Karpas-422 (cell line): Measurements from ENCODE around the gene KCND3. TPM values are rescaled to one million over a fixed set of nuclear protein-coding genes. Genes with fewer than 3 reads are reported as not detected.

ENCODE experiments used
- DNase-seq: peaks from one replicate; pipeline ENCODE4 v3.0.0-alpha.2; 2015
- H2AFZ ChIP-seq: fragments of 200-600 bp; sonication (generic); 2 replicates; pipeline ENCODE4 v1.6.1; 2014; ENCODE audit warnings: antibody characterized with exemption, low read length, mixed read lengths
- H3K27ac ChIP-seq: fragments of 200-600 bp; sonication (generic); 2 replicates; pipeline ENCODE4 v1.5.1; 2014; ENCODE audit warnings: mild to moderate bottlenecking, low read length, moderate library complexity
- H3K27me3 ChIP-seq: fragments of 200-600 bp; sonication (generic); 2 replicates; pipeline ENCODE4 v1.6.1; 2014; ENCODE audit warnings: low read length, mixed read lengths
- H3K36me3 ChIP-seq: fragments of 200-600 bp; sonication (generic); 2 replicates; pipeline ENCODE4 v1.6.1; 2014; ENCODE audit warnings: low read length, mixed read lengths; ENCODE audit not compliant: insufficient read depth
- H3K4me1 ChIP-seq: fragments of 200-600 bp; sonication (generic); 2 replicates; pipeline ENCODE4 v1.6.1; 2014; ENCODE audit warnings: mild to moderate bottlenecking, low read length, mixed read lengths
- H3K4me2 ChIP-seq: fragments of 200-600 bp; sonication (generic); 2 replicates; pipeline ENCODE4 v1.6.1; 2014; ENCODE audit warnings: low read length, low read depth, mild to moderate bottlenecking; ENCODE audit not compliant: poor library complexity, severe bottlenecking
- H3K4me3 ChIP-seq: fragments of 200-600 bp; sonication (generic); 2 replicates; pipeline ENCODE4 v1.5.1; 2014; ENCODE audit warnings: mild to moderate bottlenecking, antibody characterized with exemption, low read length, mixed read lengths
- H3K79me2 ChIP-seq: fragments of 200-600 bp; sonication (generic); 2 replicates; pipeline ENCODE4 v1.6.1; 2014; ENCODE audit warnings: mild to moderate bottlenecking, low read length, mixed read lengths
- H3K9ac ChIP-seq: fragments of 200-600 bp; sonication (generic); 2 replicates; pipeline ENCODE4 v1.6.0; 2014; ENCODE audit warnings: low read length
- H3K9me2 ChIP-seq: fragments of 200-600 bp; sonication (generic), shearing (Covaris generic); replicated peaks from 2 replicates; pipeline ENCODE4 v1.6.0; 2014; ENCODE audit warnings: mild to moderate bottlenecking, low read length, moderate library complexity; ENCODE audit not compliant: insufficient read depth
- H3K9me3 ChIP-seq: fragments of 300-700, 200-600 bp; sonication (generic); 2 replicates; pipeline ENCODE4 v1.6.1; 2014; ENCODE audit warnings: low read length, mixed read lengths
- H4K20me1 ChIP-seq: fragments of 200-600 bp; sonication (generic); 2 replicates; pipeline ENCODE4 v1.6.1; 2014; ENCODE audit warnings: mild to moderate bottlenecking, antibody characterized with exemption, low read length, low read depth; ENCODE audit not compliant: insufficient read depth
- total RNA-seq: library from RNA; depleted of rRNA; stranded (reverse); fragments of >200 nt; shearing (Covaris generic); gene quantifications from 2 replicates; pipeline ENCODE4 v1.2.3, GENCODE V29; 2014; ENCODE audit warnings: low replicate concordance

KCND3 gene
- total RNA-seq, 1 experiment from 2014 or later: not detected

DNA sequence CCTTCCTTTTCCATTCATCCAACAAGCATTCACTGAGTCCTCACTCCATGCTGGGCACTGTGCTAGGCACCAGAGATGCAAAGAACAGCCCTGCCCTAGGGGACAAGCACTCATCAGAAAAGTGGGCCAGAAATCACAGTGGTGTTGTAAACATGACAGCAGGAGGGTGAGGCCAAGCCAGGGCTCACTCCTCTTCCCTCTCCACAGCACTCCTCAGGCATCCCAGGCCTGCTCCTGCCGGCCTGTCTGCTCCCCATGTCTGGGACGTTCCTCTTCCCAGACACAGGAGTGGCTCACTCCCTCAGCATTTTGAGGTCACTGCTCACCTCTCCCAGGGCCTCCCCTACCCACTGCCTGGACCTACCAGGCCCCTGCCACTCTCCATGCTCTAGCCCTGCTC is 61.8 kb downstream of the KCND3 start:
- no peaks in the 10 kb centered on the region for H3K4me1 ChIP-seq
- no peaks in the 10 kb centered on the region for H3K36me3 ChIP-seq
- H3K79me2 ChIP-seq: no peaks in the 10 kb centered on the region
- H3K9me2 ChIP-seq: no peaks in the 10 kb centered on the region
- H3K4me3 ChIP-seq: no peak overlapping the region
- no peak for DNase-seq
- no peak overlapping the region for H3K9ac ChIP-seq
- H3K9me3 ChIP-seq: no peaks in the 10 kb centered on the region
- H3K27me3 ChIP-seq: no peaks in the 10 kb centered on the region
- no peak overlapping the region for H3K27ac ChIP-seq
- no peaks in the 10 kb centered on the region for H4K20me1 ChIP-seq
- no peak overlapping the region for H2AFZ ChIP-seq
- H3K4me2 ChIP-seq: no peak overlapping the region

DNA sequence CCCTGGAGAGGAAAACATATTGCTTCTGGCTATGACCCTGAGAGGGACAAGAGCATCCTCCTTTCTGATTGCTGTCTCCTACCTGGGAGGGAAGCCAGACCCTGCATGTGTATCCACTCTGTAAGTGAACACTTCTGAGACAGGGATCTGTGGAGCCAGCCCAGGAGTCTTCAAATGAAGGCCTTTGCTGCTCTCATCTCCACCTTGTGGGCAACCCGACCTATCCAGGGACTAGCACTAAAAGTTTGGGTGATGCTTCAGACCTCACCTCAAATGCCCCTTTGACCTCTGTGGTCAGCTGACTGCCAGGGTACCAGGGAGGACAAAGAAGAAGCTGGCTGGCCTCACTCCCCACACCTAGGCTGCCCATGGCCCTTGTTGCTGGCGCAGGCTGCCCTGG is 64.7 kb downstream of the KCND3 start:
- no peak overlapping the region for H3K27ac ChIP-seq
- H3K9ac ChIP-seq: no peak overlapping the region
- H3K9me2 ChIP-seq: no peaks in the 10 kb centered on the region
- H4K20me1 ChIP-seq: no peaks in the 10 kb centered on the region
- H3K27me3 ChIP-seq: no peaks in the 10 kb centered on the region
- no peaks in the 10 kb centered on the region for H3K9me3 ChIP-seq
- H3K4me1 ChIP-seq: no peaks in the 10 kb centered on the region
- DNase-seq: no peak
- no peaks in the 10 kb centered on the region for H3K36me3 ChIP-seq
- no peak overlapping the region for H3K4me2 ChIP-seq
- H3K4me3 ChIP-seq: no peak overlapping the region
- no peak overlapping the region for H2AFZ ChIP-seq
- no peaks in the 10 kb centered on the region for H3K79me2 ChIP-seq

DNA sequence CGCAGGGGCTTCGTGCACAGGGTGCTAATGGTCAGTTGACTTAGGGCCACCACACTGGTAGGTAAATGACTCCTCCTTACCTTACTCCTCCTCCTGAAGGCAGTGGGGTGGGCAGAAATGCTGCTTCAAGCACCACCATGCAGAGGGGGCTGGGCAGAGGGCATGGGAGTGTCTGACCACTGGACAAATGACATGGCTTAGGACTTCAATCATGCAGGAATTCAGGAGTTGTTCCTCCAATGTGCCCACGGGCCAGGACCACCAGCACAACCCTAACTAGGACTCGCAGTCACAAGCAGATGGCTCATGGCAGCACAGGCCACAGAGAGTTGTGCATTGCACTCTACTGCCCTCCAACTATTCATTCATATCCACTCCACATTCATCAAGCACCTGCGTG is 65.7 kb downstream of the KCND3 start:
- H3K79me2 ChIP-seq: no peaks in the 10 kb centered on the region
- H4K20me1 ChIP-seq: no peaks in the 10 kb centered on the region
- H3K4me2 ChIP-seq: no peak overlapping the region
- no peak overlapping the region for H3K4me3 ChIP-seq
- no peaks in the 10 kb centered on the region for H3K9me3 ChIP-seq
- H3K4me1 ChIP-seq: no peaks in the 10 kb centered on the region
- no peak overlapping the region for H3K9ac ChIP-seq
- H3K27ac ChIP-seq: no peak overlapping the region
- H3K27me3 ChIP-seq: no peaks in the 10 kb centered on the region
- no peak overlapping the region for H2AFZ ChIP-seq
- no peak for DNase-seq
- H3K36me3 ChIP-seq: no peaks in the 10 kb centered on the region
- H3K9me2 ChIP-seq: no peaks in the 10 kb centered on the region

DNA sequence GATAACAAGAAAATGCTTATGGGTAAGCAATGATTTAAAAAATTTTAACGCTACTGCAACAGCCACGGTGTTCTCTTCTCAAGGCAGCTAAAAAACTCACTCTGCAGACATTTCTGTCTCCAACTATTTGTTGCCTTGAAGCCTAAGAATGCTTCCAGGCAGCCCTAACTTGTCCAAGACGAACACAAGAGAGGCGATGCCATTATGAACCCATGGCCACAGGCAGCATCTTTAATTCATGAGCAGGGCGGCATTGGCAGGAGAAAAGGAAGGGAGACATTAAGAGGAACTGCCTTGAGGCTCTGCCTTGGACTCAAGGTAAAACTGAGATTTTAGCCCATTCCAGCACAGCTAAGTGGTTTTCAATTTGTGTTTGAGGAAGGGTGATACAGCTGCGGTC is 67.5 kb downstream of the KCND3 start:
- Histone ChIP-seq H3K36me3 (no peaks in the 10 kb centered on the region), H3K4me1 (no peaks in the 10 kb centered on the region), H3K27me3 (no peaks in the 10 kb centered on the region), H3K4me2 (no peak overlapping the region), H4K20me1 (no peaks in the 10 kb centered on the region), H3K9me3 (no peaks in the 10 kb centered on the region), H3K27ac (no peak overlapping the region), H3K9ac (no peak overlapping the region), H3K79me2 (no peaks in the 10 kb centered on the region), H3K4me3 (no peak overlapping the region), H3K9me2 (no peaks in the 10 kb centered on the region), H2AFZ (no peak overlapping the region)
- no peak for DNase-seq

DNA sequence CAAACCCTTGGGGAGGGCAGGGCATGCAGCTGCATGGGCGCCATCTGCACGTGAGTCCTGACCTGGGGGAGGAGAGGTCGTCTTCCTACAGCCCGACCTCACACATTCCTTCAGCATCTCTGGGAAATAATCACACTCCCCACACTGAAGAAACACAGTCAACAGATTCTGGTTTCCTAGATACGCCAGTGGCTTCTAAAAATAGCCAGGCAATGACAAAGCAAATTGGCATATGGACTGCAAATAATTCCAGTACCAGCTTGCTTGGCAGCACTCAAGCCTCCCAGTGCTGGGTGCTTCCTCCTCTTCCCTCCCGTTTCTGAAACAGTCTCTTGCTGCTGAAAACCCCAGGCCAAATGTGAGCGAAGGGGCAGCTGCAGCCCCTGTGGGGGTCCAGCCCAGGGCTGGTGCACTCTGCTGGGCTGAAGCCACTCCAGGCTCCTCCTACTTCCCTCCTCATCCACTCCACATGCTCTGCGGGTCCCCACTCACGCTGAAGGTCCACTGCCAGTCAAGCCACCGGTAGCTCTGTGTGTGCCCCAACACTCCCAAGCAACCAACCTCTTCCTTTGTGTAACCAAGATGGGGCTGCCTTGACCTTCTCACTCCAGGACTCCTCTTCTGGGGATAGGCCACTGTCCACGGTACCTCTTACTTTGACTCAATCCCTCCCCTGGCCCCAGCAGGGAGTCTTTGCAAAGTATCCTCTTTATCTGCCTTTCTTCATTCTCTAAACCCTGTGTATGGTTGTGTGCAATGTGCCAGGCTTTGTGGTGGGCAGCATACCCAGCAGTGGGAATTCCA is 69.0 kb downstream of the KCND3 start:
- Histone ChIP-seq H3K36me3 (no peaks in the 10 kb centered on the region), H4K20me1 (no peaks in the 10 kb centered on the region), H3K9me3 (no peaks in the 10 kb centered on the region), H3K4me2 (no peak overlapping the region), H2AFZ (no peak overlapping the region), H3K4me1 (no peaks in the 10 kb centered on the region), H3K79me2 (no peaks in the 10 kb centered on the region), H3K27me3 (no peaks in the 10 kb centered on the region), H3K4me3 (no peak overlapping the region), H3K9me2 (no peaks in the 10 kb centered on the region), H3K27ac (no peak overlapping the region), H3K9ac (no peak overlapping the region)
- DNase-seq: no peak

DNA sequence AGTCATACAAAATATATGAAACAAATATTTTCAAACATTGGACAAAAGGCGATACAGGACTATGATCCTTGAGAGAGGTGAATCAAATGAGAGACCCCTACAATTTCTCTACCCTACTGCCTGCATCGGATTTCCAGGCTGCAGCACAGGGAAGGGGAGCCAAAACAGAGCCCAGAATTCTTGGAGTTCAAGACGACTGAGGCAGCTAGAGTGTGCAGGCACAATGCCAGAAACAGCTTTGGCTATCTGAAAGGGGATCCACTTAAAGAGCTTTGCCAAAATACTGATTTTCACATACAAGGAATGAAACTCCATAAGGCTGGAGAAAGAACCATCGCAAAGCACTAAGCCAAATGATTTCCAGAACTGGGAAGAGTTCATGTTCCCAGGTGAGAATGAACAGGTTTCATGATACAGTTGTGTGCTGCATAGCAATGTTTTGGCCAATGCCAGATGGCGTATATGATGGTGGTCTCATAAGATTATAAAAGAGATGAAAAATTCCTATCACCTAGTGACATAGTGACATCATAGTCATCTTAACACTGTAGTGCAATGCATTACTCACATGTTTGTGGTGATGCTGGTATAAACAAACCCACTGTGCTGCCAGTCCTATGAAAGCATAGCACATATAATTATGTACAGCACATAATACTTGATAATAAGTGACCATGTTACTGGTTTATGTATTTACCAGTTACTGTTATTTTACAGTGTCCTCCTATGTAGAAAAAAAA is 77.5 kb downstream of the KCND3 start:
- Histone ChIP-seq H3K79me2 (no peaks in the 10 kb centered on the region), H3K27me3 (no peaks in the 10 kb centered on the region), H4K20me1 (no peaks in the 10 kb centered on the region; the same call in 1 of the 2 replicates), H3K4me1 (peaks cover 9% of the 10 kb centered on the region), H3K4me2 (no peak overlapping the region), H3K9ac (no peak overlapping the region), H3K4me3 (no peak overlapping the region), H3K27ac (no peak overlapping the region), H3K9me2 (no peaks in the 10 kb centered on the region), H3K36me3 (no peaks in the 10 kb centered on the region), H2AFZ (no peak overlapping the region), H3K9me3 (no peaks in the 10 kb centered on the region)
- DNase-seq: no peak

DNA sequence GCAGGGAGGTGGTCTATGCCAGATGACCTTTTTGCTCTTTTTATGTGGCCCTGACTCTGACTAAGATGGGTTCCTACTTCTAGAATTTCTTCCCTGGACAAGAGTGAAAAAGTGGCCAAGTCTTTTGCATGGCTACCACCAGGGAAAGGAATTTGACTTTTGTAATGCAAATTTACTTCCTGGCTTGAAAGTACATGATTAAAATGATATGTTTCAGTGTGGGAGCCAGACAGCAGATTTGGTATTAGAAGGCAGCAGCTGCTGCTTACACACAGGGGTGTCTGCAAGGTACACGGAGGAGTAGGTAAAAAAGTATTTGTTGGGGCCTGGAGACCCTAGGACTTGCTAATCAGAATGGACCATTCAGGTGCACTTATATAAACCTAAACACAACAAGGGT is 78.4 kb downstream of the KCND3 start:
- H3K9me2 ChIP-seq: no peaks in the 10 kb centered on the region
- H3K27ac ChIP-seq: no peak overlapping the region
- H3K4me3 ChIP-seq: no peak overlapping the region
- H3K4me1 ChIP-seq: peaks cover 9% of the 10 kb centered on the region
- no peak for DNase-seq
- H3K79me2 ChIP-seq: no peaks in the 10 kb centered on the region
- no peaks in the 10 kb centered on the region for H3K27me3 ChIP-seq
- H3K9me3 ChIP-seq: no peaks in the 10 kb centered on the region
- no peak overlapping the region for H2AFZ ChIP-seq
- H3K4me2 ChIP-seq: no peak overlapping the region
- H4K20me1 ChIP-seq: no peaks in the 10 kb centered on the region; the same call in 1 of the 2 replicates
- H3K36me3 ChIP-seq: no peaks in the 10 kb centered on the region
- no peak overlapping the region for H3K9ac ChIP-seq

DNA sequence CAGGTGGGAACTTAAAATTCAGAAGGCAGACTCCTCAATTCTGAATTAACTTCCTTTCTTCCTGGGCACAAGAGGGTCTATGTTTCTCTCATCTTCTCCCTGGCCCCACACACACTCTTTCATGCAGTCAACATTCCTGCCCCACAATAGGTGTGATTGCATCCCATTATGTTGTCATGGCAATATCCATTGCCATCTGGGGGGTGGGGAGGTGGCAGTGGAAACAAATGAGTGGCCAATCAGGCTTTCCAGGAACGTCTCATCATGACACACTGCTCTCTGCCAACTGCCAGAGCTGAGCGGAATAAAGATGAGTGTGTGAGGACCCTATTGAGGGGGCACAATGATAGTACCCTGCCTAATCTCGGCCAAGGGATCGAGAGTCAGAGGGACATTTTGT is 80.4 kb downstream of the KCND3 start:
- Histone ChIP-seq H3K36me3 (no peaks in the 10 kb centered on the region), H3K9me2 (no peaks in the 10 kb centered on the region), H3K4me2 (no peak overlapping the region), H2AFZ (no peak overlapping the region), H3K9me3 (no peaks in the 10 kb centered on the region), H3K27me3 (no peaks in the 10 kb centered on the region), H3K4me3 (no peak overlapping the region), H3K4me1 (peaks cover 9% of the 10 kb centered on the region), H3K79me2 (no peaks in the 10 kb centered on the region), H4K20me1 (no peaks in the 10 kb centered on the region; the same call in 1 of the 2 replicates), H3K9ac (no peak overlapping the region), H3K27ac (no peak overlapping the region)
- no peak for DNase-seq
